Measurements from ENCODE around the gene PIK3R1.
"Not testable (repeated sequence)": the region's sequence is repeated elsewhere in the genome, so short reads cannot be mapped to it uniquely, and the experiment has no call there.

Gene PIK3R1

GRCh38 chr5:68230285-68230684 lies 14.7 kb downstream of the PIK3R1 start:
- H3K9ac ChIP-seq (ENCODE audit: low read length): no peak overlapping the region
- no peak overlapping the region for H3K27ac ChIP-seq (ENCODE audit: low read length)
- H3K27me3 ChIP-seq (ENCODE audit: control insufficient read depth, insufficient read depth, low read length): no peaks in the 10 kb centered on the region
- H3K4me1 ChIP-seq (ENCODE audit: control insufficient read depth, low read depth, low read length): peaks cover 5% of the 10 kb centered on the region
- no peaks in the 10 kb centered on the region for H3K9me3 ChIP-seq (ENCODE audit: control insufficient read depth, low read depth, low read length)
- no peak overlapping the region for H3K4me3 ChIP-seq (ENCODE audit: low read length)
- peaks cover 12% of the 10 kb centered on the region for H3K36me3 ChIP-seq (ENCODE audit: control insufficient read depth, low read depth, low read length)

GRCh38 chr5:68231414-68232076 lies 16.0 kb downstream of the PIK3R1 start:
- Histone ChIP-seq H3K9me3 (ENCODE audit: control insufficient read depth, low read depth, low read length) (no peaks in the 10 kb centered on the region), H3K9ac (ENCODE audit: low read length) (no peak overlapping the region), H3K4me1 (ENCODE audit: control insufficient read depth, low read depth, low read length) (peaks cover 5% of the 10 kb centered on the region), H3K27ac (ENCODE audit: low read length) (no peak overlapping the region), H3K36me3 (ENCODE audit: control insufficient read depth, low read depth, low read length) (peaks cover 8% of the 10 kb centered on the region), H3K27me3 (ENCODE audit: control insufficient read depth, insufficient read depth, low read length) (no peaks in the 10 kb centered on the region), H3K4me3 (ENCODE audit: low read length) (no peak overlapping the region)

- no peaks in the 10 kb centered on the region for H3K27me3 ChIP-seq (ENCODE audit: control insufficient read depth, insufficient read depth, low read length)
- peaks cover 7% of the 10 kb centered on the region for H3K36me3 ChIP-seq (ENCODE audit: control insufficient read depth, low read depth, low read length)
- H3K9me3 ChIP-seq (ENCODE audit: control insufficient read depth, low read depth, low read length): no peaks in the 10 kb centered on the region
- no peak overlapping the region for H3K27ac ChIP-seq (ENCODE audit: low read length)
- H3K9ac ChIP-seq (ENCODE audit: low read length): no peak overlapping the region
- peaks cover 8% of the 10 kb centered on the region for H3K4me1 ChIP-seq (ENCODE audit: control insufficient read depth, low read depth, low read length)
- H3K4me3 ChIP-seq (ENCODE audit: low read length): no peak overlapping the region
Observed at GRCh38 chr5:68232277-68232676, 16.7 kb downstream of the PIK3R1 start.

- Histone ChIP-seq H3K9me3 (ENCODE audit: control insufficient read depth, low read depth, low read length) (no peaks in the 10 kb centered on the region), H3K4me3 (ENCODE audit: low read length) (no peak overlapping the region)
Observed at GRCh38 chr5:68233075-68233474, 17.5 kb downstream of the PIK3R1 start.

GRCh38 chr5:68235229-68235628 lies 19.7 kb downstream of the PIK3R1 start:
- not testable (repeated sequence) for H3K9me3 ChIP-seq (ENCODE audit: control insufficient read depth, low read depth, low read length); H3K27ac ChIP-seq (ENCODE audit: low read length); H3K36me3 ChIP-seq (ENCODE audit: control insufficient read depth, low read depth, low read length); H3K9ac ChIP-seq (ENCODE audit: low read length); H3K4me3 ChIP-seq (ENCODE audit: low read length); H3K27me3 ChIP-seq (ENCODE audit: control insufficient read depth, insufficient read depth, low read length)
- H3K4me1 ChIP-seq (ENCODE audit: control insufficient read depth, low read depth, low read length): peaks cover 13% of the 10 kb centered on the region

More at GRCh38 chr5:68233075-68233474, 17.5 kb downstream of the PIK3R1 start:
- H3K9ac ChIP-seq (ENCODE audit: low read length): no peak overlapping the region
- H3K27ac ChIP-seq (ENCODE audit: low read length): no peak overlapping the region
- peaks cover 13% of the 10 kb centered on the region for H3K4me1 ChIP-seq (ENCODE audit: control insufficient read depth, low read depth, low read length)
- H3K36me3 ChIP-seq (ENCODE audit: control insufficient read depth, low read depth, low read length): no peaks in the 10 kb centered on the region
- H3K27me3 ChIP-seq (ENCODE audit: control insufficient read depth, insufficient read depth, low read length): no peaks in the 10 kb centered on the region

- H3K9ac ChIP-seq (ENCODE audit: low read length): no peak overlapping the region
- no peaks in the 10 kb centered on the region for H3K36me3 ChIP-seq (ENCODE audit: control insufficient read depth, low read depth, low read length)
- H3K9me3 ChIP-seq (ENCODE audit: control insufficient read depth, low read depth, low read length): no peaks in the 10 kb centered on the region
- H3K27me3 ChIP-seq (ENCODE audit: control insufficient read depth, insufficient read depth, low read length): no peaks in the 10 kb centered on the region
- H3K4me1 ChIP-seq (ENCODE audit: control insufficient read depth, low read depth, low read length): peaks cover 8% of the 10 kb centered on the region
- H3K4me3 ChIP-seq (ENCODE audit: low read length): no peak overlapping the region
- H3K27ac ChIP-seq (ENCODE audit: low read length): no peak overlapping the region
Observed at GRCh38 chr5:68237715-68238114, 22.2 kb downstream of the PIK3R1 start.

- Histone ChIP-seq H3K36me3 (ENCODE audit: control insufficient read depth, low read depth, low read length) (no peaks in the 10 kb centered on the region), H3K9me3 (ENCODE audit: control insufficient read depth, low read depth, low read length) (no peaks in the 10 kb centered on the region), H3K27me3 (ENCODE audit: control insufficient read depth, insufficient read depth, low read length) (no peaks in the 10 kb centered on the region), H3K27ac (ENCODE audit: low read length) (no peak overlapping the region), H3K4me1 (ENCODE audit: control insufficient read depth, low read depth, low read length) (peaks cover 18% of the 10 kb centered on the region), H3K9ac (ENCODE audit: low read length) (no peak overlapping the region), H3K4me3 (ENCODE audit: low read length) (no peak overlapping the region)
Observed at GRCh38 chr5:68239487-68239886, 23.9 kb downstream of the PIK3R1 start.

GRCh38 chr5:68240202-68240601 lies 24.6 kb downstream of the PIK3R1 start:
- no peaks in the 10 kb centered on the region for H3K9me3 ChIP-seq (ENCODE audit: control insufficient read depth, low read depth, low read length)
- H3K27ac ChIP-seq (ENCODE audit: low read length): no peak overlapping the region
- H3K9ac ChIP-seq (ENCODE audit: low read length): no peak overlapping the region
- H3K36me3 ChIP-seq (ENCODE audit: control insufficient read depth, low read depth, low read length): no peaks in the 10 kb centered on the region
- no peak overlapping the region for H3K4me3 ChIP-seq (ENCODE audit: low read length)
- peaks cover 22% of the 10 kb centered on the region for H3K4me1 ChIP-seq (ENCODE audit: control insufficient read depth, low read depth, low read length)
- no peaks in the 10 kb centered on the region for H3K27me3 ChIP-seq (ENCODE audit: control insufficient read depth, insufficient read depth, low read length)

- Histone ChIP-seq H3K4me1 (ENCODE audit: control insufficient read depth, low read depth, low read length) (peaks cover 22% of the 10 kb centered on the region), H3K36me3 (ENCODE audit: control insufficient read depth, low read depth, low read length) (no peaks in the 10 kb centered on the region), H3K27ac (ENCODE audit: low read length) (no peak overlapping the region), H3K9ac (ENCODE audit: low read length) (no peak overlapping the region), H3K9me3 (ENCODE audit: control insufficient read depth, low read depth, low read length) (no peaks in the 10 kb centered on the region), H3K27me3 (ENCODE audit: control insufficient read depth, insufficient read depth, low read length) (no peaks in the 10 kb centered on the region), H3K4me3 (ENCODE audit: low read length) (no peak overlapping the region)
Observed at GRCh38 chr5:68240771-68241170, 25.2 kb downstream of the PIK3R1 start.

- Histone ChIP-seq H3K9ac (ENCODE audit: low read length) (no peak overlapping the region), H3K4me1 (ENCODE audit: control insufficient read depth, low read depth, low read length) (peaks cover 16% of the 10 kb centered on the region), H3K4me3 (ENCODE audit: low read length) (no peak overlapping the region), H3K27me3 (ENCODE audit: control insufficient read depth, insufficient read depth, low read length) (no peaks in the 10 kb centered on the region), H3K27ac (ENCODE audit: low read length) (no peak overlapping the region), H3K9me3 (ENCODE audit: control insufficient read depth, low read depth, low read length) (no peaks in the 10 kb centered on the region), H3K36me3 (ENCODE audit: control insufficient read depth, low read depth, low read length) (no peaks in the 10 kb centered on the region)
Observed at GRCh38 chr5:68242743-68243142, 27.2 kb downstream of the PIK3R1 start.

GRCh38 chr5:68243251-68243650 lies 27.7 kb downstream of the PIK3R1 start:
- Histone ChIP-seq H3K4me3 (ENCODE audit: low read length) (no peak overlapping the region), H3K9me3 (ENCODE audit: control insufficient read depth, low read depth, low read length) (no peaks in the 10 kb centered on the region), H3K36me3 (ENCODE audit: control insufficient read depth, low read depth, low read length) (no peaks in the 10 kb centered on the region), H3K9ac (ENCODE audit: low read length) (no peak overlapping the region), H3K4me1 (ENCODE audit: control insufficient read depth, low read depth, low read length) (peaks cover 14% of the 10 kb centered on the region), H3K27me3 (ENCODE audit: control insufficient read depth, insufficient read depth, low read length) (no peaks in the 10 kb centered on the region), H3K27ac (ENCODE audit: low read length) (no peak overlapping the region)

GRCh38 chr5:68243681-68244080 lies 28.1 kb downstream of the PIK3R1 start:
- Histone ChIP-seq H3K9ac (ENCODE audit: low read length) (no peak overlapping the region), H3K4me3 (ENCODE audit: low read length) (no peak overlapping the region), H3K27ac (ENCODE audit: low read length) (no peak overlapping the region), H3K4me1 (ENCODE audit: control insufficient read depth, low read depth, low read length) (peaks cover 14% of the 10 kb centered on the region), H3K27me3 (ENCODE audit: control insufficient read depth, insufficient read depth, low read length) (no peaks in the 10 kb centered on the region), H3K9me3 (ENCODE audit: control insufficient read depth, low read depth, low read length) (no peaks in the 10 kb centered on the region), H3K36me3 (ENCODE audit: control insufficient read depth, low read depth, low read length) (no peaks in the 10 kb centered on the region)

Data from iPS-18a (cell line).